Thyroid gland (tissue), 4 donors: ENCODE measurements around the gene CNNM4.

Experiments used
- POLR2A ChIP-seq, 2 donors: fragments of 450-650 bp; IDR thresholded peaks; one replicate each; pipeline ENCODE4 v1.6.1; 2017; ENCODE audit warnings: antibody characterized with exemption in 2 of 2, mild to moderate bottlenecking in 2 of 2, moderate library complexity in 1 of 2
- TF ChIP-seq, protein P1 (sequence below), 6 experiments: fragments of 200-600 bp in 3 of 6; fragments of 450-650 bp in 3 of 6; sonication (generic) in 3 of 6; IDR thresholded peaks; one replicate each; pipeline ENCODE4 v1.5.1; 2016 to 2019; ENCODE audit warnings: antibody characterized with exemption in 6 of 6, mild to moderate bottlenecking in 2 of 6, inconsistent platforms in 1 of 6, moderate library complexity in 1 of 6

- TF ChIP-seq, protein P1, sequence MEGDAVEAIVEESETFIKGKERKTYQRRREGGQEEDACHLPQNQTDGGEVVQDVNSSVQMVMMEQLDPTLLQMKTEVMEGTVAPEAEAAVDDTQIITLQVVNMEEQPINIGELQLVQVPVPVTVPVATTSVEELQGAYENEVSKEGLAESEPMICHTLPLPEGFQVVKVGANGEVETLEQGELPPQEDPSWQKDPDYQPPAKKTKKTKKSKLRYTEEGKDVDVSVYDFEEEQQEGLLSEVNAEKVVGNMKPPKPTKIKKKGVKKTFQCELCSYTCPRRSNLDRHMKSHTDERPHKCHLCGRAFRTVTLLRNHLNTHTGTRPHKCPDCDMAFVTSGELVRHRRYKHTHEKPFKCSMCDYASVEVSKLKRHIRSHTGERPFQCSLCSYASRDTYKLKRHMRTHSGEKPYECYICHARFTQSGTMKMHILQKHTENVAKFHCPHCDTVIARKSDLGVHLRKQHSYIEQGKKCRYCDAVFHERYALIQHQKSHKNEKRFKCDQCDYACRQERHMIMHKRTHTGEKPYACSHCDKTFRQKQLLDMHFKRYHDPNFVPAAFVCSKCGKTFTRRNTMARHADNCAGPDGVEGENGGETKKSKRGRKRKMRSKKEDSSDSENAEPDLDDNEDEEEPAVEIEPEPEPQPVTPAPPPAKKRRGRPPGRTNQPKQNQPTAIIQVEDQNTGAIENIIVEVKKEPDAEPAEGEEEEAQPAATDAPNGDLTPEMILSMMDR (IDR thresholded peaks at IDR 0.05), result no peak
- TF ChIP-seq POLR2A (IDR thresholded peaks at IDR 0.05), result no peak
These were observed 69.4 kb downstream of the CNNM4 start for GRCh38 chr2:96830044-96830562.
